ENCODE results near the gene EPHB1.

The EPHB1 gene

GRCh38 chr3:134938029-134938525 lies 143.0 kb downstream of the EPHB1 start:
- no peak for TF ChIP-seq ZFX (IDR thresholded peaks at IDR 0.05)
- TF ChIP-seq CTCF (conservative IDR thresholded peaks at IDR 0.05), result no peak
- no peak overlapping the region for H3K27ac ChIP-seq

GRCh38 chr3:134939978-134940377 lies 144.9 kb downstream of the EPHB1 start:
- H3K27ac ChIP-seq, result no peak overlapping the region
- TF ChIP-seq ZFX (IDR thresholded peaks at IDR 0.05) (no peak), CTCF (conservative IDR thresholded peaks at IDR 0.05) (no peak)

- TF ChIP-seq ZFX (IDR thresholded peaks at IDR 0.05), result no peak
- no peak for TF ChIP-seq CTCF (conservative IDR thresholded peaks at IDR 0.05)
Observed at GRCh38 chr3:134941820-134942219, 146.8 kb downstream of the EPHB1 start.

GRCh38 chr3:134944429-134944828 lies 149.4 kb downstream of the EPHB1 start:
- TF ChIP-seq CTCF (conservative IDR thresholded peaks at IDR 0.05), result no peak
- TF ChIP-seq ZFX (IDR thresholded peaks at IDR 0.05), result no peak
- no peak overlapping the region for H3K27ac ChIP-seq

More at GRCh38 chr3:134941820-134942219, 146.8 kb downstream of the EPHB1 start:
- H3K27ac ChIP-seq, result no peak overlapping the region

- H3K27ac ChIP-seq, result no peak overlapping the region
- no peak for TF ChIP-seq CTCF (conservative IDR thresholded peaks at IDR 0.05)
Observed at GRCh38 chr3:134949150-134949549, 154.1 kb downstream of the EPHB1 start.

- TF ChIP-seq CTCF (conservative IDR thresholded peaks at IDR 0.05) (no peak), ZFX (IDR thresholded peaks at IDR 0.05) (no peak)
- no peak overlapping the region for H3K27ac ChIP-seq
Observed at GRCh38 chr3:134952371-134952770, 157.3 kb downstream of the EPHB1 start.

- TF ChIP-seq ZFX (IDR thresholded peaks at IDR 0.05) (no peak), CTCF (conservative IDR thresholded peaks at IDR 0.05) (no peak)
Observed at GRCh38 chr3:134955874-134956273, 160.8 kb downstream of the EPHB1 start.

More at GRCh38 chr3:134955874-134956273, 160.8 kb downstream of the EPHB1 start:
- no peak overlapping the region for H3K27ac ChIP-seq

Data from C4-2B (cell line).